SK-N-SH (cell line): ENCODE results near the gene UQCR11.

Experiments
- CTCF ChIP-seq: fragments of 200-600 bp; sonication (generic); IDR thresholded peaks from 2 replicates; pipeline ENCODE4 v1.6.1; 2017; ENCODE audit warnings: antibody characterized with exemption, mild to moderate bottlenecking, moderate library complexity
- EP300 ChIP-seq, 2 experiments: IDR thresholded peaks; 2 replicates each; pipeline versions ENCODE4 v1.4.0 to v1.6.1; 2012; ENCODE audit warnings: borderline replicate concordance in 1 of 2, low read depth in 1 of 2, low read length in 1 of 2
- EZH2phosphoT487 ChIP-seq: fragments of 200-600 bp; sonication (generic); IDR thresholded peaks from 2 replicates; pipeline ENCODE4 v1.6.1; 2017; ENCODE audit warnings: low read depth, mixed run types, mild to moderate bottlenecking, antibody characterized with exemption, moderate library complexity, borderline replicate concordance
- FOXM1 ChIP-seq: IDR thresholded peaks from 2 replicates; pipeline ENCODE4 v1.4.0; 2012; ENCODE audit warnings: low read depth, mild to moderate bottlenecking
- MAX ChIP-seq: IDR thresholded peaks from 2 replicates; pipeline ENCODE4 v1.4.0; 2012; ENCODE audit warnings: low read depth
- NRF1 ChIP-seq: IDR thresholded peaks from 2 replicates; pipeline ENCODE4 v1.6.1; 2012; ENCODE audit warnings: low read depth, mild to moderate bottlenecking, low read length
- POLR2AphosphoS5 ChIP-seq: IDR thresholded peaks from 2 replicates; pipeline ENCODE4 v1.6.1; 2012; ENCODE audit warnings: low read depth, low read length
- RAD21 ChIP-seq: IDR thresholded peaks from 2 replicates; pipeline ENCODE4 v1.6.1; 2012; ENCODE audit warnings: mild to moderate bottlenecking, low read length
- REST ChIP-seq: IDR thresholded peaks from 2 replicates; pipeline ENCODE4 v1.6.1; 2012; ENCODE audit warnings: mild to moderate bottlenecking, low read depth, low read length, moderate library complexity
- RFX5 ChIP-seq: IDR thresholded peaks from 2 replicates; pipeline ENCODE4 v1.6.1; 2012; ENCODE audit warnings: mild to moderate bottlenecking, improper control_type of control experiment, low read length
- SMC3 ChIP-seq: IDR thresholded peaks from 2 replicates; pipeline ENCODE4 v1.6.1; 2012; ENCODE audit warnings: low read depth, low read length, improper control_type of control experiment
- TEAD4 ChIP-seq: IDR thresholded peaks from 2 replicates; pipeline ENCODE4 v1.4.0; 2012; ENCODE audit warnings: mild to moderate bottlenecking, borderline replicate concordance; ENCODE audit not compliant: insufficient read depth

- TF ChIP-seq RFX5 (no peak), NRF1 (no peak), TEAD4 (no peak), EZH2phosphoT487 (no peak), EP300 (IDR thresholded peaks at IDR 0.05; ENCODE audit: borderline replicate concordance in 1 of 2, low read depth in 1 of 2, low read length in 1 of 2) (no peak), CTCF (no peak), MAX (no peak), POLR2AphosphoS5 (no peak), FOXM1 (no peak), RAD21 (no peak), REST (no peak), SMC3 (no peak)
Measured at GRCh38 chr19:1593501-1593772, 11.8 kb downstream of the UQCR11 start.
